HUES48 (cell line): ENCODE data around the gene NKD2.

ENCODE experiments used
- H3K27ac ChIP-seq: one replicate; pipeline ENCODE4 v1.7.0; 2013; ENCODE audit warnings: low read depth, low read length, inconsistent platforms
- H3K27me3 ChIP-seq: 2 replicates; pipeline ENCODE4 v1.6.1; 2013; ENCODE audit warnings: mild to moderate bottlenecking, low read length; ENCODE audit not compliant: control insufficient read depth, insufficient read depth
- H3K36me3 ChIP-seq: 2 replicates; pipeline ENCODE4 v1.6.1; 2013; ENCODE audit warnings: low read length; ENCODE audit not compliant: control insufficient read depth, insufficient read depth
- H3K4me1 ChIP-seq: 2 replicates; pipeline ENCODE4 v1.6.1; 2013; ENCODE audit warnings: mild to moderate bottlenecking, low read length; ENCODE audit not compliant: control insufficient read depth, insufficient read depth
- H3K4me3 ChIP-seq: 2 replicates; pipeline ENCODE4 v1.5.1; 2013; ENCODE audit warnings: mild to moderate bottlenecking, low read depth, low read length
- H3K9ac ChIP-seq: 2 replicates; pipeline ENCODE4 v1.6.1; 2013; ENCODE audit warnings: mild to moderate bottlenecking, low read depth, low read length, moderate library complexity
- H3K9me3 ChIP-seq: 2 replicates; pipeline ENCODE4 v1.6.1; 2013; ENCODE audit warnings: low read length; ENCODE audit not compliant: control insufficient read depth, insufficient read depth

NKD2 gene

DNA sequence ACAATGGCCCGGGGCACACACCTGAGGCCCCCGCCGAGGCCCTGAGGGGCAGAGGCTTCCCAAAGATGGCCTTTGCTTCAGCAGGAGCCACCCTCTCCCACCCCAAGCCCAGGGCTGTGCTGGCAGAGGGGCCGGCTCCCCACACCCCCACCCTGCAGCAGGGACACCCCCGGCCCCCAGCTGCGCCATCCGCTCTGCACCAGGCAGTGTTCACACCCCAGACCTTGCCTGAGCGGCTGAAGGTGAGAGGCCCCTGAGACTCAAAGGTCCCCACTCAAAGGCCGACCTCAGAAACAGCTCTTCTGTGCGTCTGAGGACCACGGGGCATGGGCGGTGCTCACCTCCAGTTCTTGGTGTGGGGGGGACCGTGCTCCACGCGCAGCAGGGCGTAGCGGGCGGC is 65.6 kb downstream of the NKD2 start:
- Histone ChIP-seq H3K27ac (no peak overlapping the region), H3K36me3 (peaks cover 49% of the 10 kb centered on the region), H3K27me3 (no peaks in the 10 kb centered on the region), H3K9ac (no peak overlapping the region), H3K4me3 (no peak overlapping the region), H3K4me1 (no peaks in the 10 kb centered on the region), H3K9me3 (no peaks in the 10 kb centered on the region)

DNA sequence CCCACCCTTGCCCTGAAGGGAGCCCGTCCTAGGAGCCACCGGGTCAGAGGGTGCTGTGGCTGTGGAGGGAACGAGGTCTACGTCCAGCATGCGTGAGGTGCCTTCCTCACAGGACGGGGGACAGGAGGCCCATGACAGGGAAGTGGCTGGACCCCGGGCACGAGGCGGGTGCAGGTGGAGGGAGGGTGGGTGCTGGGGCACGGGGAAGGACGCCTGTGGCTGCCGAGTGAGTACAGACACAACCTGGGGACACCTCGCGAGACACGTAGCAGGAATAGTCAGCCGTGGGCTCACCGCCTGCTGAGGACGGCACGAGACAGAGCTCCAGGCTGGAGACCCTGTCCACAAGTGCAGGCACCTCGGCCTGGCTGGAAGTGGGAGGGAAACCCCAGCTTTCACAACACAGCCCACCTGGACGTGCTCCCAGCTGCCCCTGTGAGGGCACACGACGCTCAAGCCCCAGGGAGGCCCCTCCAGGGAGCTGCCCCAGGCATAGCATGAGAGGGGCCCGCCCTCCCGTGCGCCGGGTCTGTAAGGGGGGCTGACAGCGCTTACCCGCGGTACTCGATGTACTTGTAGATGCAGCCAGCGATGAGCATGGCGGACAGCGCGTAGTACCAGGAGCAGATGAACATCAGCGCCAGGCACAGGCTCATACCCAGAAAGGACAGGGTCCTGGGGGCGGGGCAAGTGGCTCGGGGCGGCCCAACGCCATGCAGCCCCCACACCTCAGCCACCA is 66.4 kb downstream of the NKD2 start:
- H3K36me3 ChIP-seq, result peaks cover 52% of the 10 kb centered on the region

DNA sequence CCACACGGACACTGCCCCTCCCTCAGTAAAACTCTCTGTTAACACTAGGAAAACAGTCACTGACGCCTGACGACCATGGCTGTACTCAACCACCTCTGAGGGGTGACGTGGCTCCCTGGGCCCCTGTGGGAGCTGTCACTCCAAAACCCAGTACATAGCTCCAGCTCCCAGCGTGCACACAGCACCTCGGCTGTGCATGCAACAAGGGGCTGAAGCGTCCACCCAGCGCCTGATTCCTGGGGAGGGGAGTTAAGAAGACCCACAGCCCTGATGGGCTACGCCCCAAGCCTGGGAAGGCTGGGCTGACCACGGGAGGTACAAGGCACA is 66.9 kb downstream of the NKD2 start:
- H3K36me3 ChIP-seq, result peaks cover 52% of the 10 kb centered on the region
- no peak overlapping the region for H3K9ac ChIP-seq
- no peaks in the 10 kb centered on the region for H3K9me3 ChIP-seq
- H3K27ac ChIP-seq, result no peak overlapping the region
- H3K27me3 ChIP-seq, result no peaks in the 10 kb centered on the region
- no peaks in the 10 kb centered on the region for H3K4me1 ChIP-seq
- H3K4me3 ChIP-seq, result no peak overlapping the region

More for the DNA sequence above, 66.4 kb downstream of the NKD2 start:
- Histone ChIP-seq H3K27me3 (no peaks in the 10 kb centered on the region), H3K4me3 (no peak overlapping the region), H3K27ac (no peak overlapping the region), H3K4me1 (no peaks in the 10 kb centered on the region), H3K9ac (no peak overlapping the region), H3K9me3 (no peaks in the 10 kb centered on the region)

DNA sequence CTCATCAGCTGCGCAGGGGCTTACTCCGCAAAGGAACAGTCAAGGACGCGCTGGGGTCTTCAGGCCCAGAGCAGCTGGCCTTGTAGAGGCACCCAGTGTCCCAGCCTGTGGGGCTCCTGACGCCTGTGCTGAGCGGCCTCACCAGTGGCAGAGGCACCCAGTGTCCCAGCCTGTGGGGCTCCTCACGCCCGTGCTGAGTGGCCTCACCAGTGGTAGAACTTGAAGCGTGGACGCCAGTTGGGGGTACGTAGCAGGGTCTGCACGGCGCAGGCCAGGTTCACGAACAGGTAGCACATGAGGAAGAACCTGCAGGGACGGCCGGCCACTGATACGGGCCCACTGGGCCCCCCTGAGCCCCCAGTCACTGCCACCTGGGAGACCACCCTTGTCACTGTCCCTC is 67.3 kb downstream of the NKD2 start:
- H3K9ac ChIP-seq, result no peak overlapping the region
- H3K27ac ChIP-seq, result no peak overlapping the region
- H3K36me3 ChIP-seq, result peaks cover 55% of the 10 kb centered on the region

DNA sequence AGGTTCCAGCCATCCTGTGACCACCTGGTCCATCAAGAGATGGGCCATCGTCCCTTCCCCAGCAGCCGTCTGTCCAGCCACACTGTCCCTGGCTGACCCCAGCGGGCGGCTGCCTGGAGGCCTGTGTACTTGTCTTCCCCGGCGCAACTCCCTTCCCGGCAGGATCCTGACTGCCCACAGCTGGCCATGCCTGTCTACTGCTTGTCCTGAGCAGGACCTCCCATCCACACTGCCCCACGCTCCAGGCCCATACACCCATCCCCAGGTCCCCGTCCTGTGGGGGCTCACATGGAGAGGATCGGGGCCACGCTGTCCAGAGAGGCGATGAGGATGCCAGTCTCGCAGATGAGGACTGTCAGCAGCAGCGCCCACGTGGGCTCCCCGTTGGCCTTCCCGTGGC is 67.8 kb downstream of the NKD2 start:
- H3K4me1 ChIP-seq, result no peaks in the 10 kb centered on the region
- no peaks in the 10 kb centered on the region for H3K9me3 ChIP-seq
- no peak overlapping the region for H3K27ac ChIP-seq
- H3K4me3 ChIP-seq, result no peak overlapping the region
- H3K9ac ChIP-seq, result no peak overlapping the region
- no peaks in the 10 kb centered on the region for H3K27me3 ChIP-seq
- H3K36me3 ChIP-seq, result peaks cover 59% of the 10 kb centered on the region

More for the DNA sequence above, 67.3 kb downstream of the NKD2 start:
- no peaks in the 10 kb centered on the region for H3K9me3 ChIP-seq
- no peaks in the 10 kb centered on the region for H3K27me3 ChIP-seq
- H3K4me1 ChIP-seq, result no peaks in the 10 kb centered on the region
- H3K4me3 ChIP-seq, result no peak overlapping the region

DNA sequence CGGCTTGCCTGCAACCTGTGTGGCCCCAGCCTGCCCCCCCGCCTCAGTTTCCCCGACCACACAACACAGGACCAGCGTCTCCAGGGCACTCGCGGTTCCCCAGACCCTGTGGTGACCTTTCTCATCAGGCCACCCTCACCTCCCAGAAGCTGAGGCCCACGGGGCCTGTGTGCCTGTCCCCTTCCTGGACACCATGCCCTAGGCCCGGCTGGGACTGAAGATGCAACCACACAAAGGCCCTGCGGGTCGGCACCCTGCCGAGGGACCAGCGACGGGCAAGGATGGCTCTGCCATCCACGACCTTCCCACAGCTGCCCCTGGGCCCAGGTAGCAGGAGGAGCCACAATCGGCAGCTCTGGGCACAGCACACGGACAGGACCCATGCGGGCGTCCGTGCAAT is 68.4 kb downstream of the NKD2 start:
- Histone ChIP-seq H3K36me3 (peaks cover 64% of the 10 kb centered on the region), H3K27me3 (no peaks in the 10 kb centered on the region), H3K4me1 (no peaks in the 10 kb centered on the region), H3K9me3 (no peaks in the 10 kb centered on the region), H3K4me3 (no peak overlapping the region), H3K27ac (no peak overlapping the region), H3K9ac (no peak overlapping the region)

DNA sequence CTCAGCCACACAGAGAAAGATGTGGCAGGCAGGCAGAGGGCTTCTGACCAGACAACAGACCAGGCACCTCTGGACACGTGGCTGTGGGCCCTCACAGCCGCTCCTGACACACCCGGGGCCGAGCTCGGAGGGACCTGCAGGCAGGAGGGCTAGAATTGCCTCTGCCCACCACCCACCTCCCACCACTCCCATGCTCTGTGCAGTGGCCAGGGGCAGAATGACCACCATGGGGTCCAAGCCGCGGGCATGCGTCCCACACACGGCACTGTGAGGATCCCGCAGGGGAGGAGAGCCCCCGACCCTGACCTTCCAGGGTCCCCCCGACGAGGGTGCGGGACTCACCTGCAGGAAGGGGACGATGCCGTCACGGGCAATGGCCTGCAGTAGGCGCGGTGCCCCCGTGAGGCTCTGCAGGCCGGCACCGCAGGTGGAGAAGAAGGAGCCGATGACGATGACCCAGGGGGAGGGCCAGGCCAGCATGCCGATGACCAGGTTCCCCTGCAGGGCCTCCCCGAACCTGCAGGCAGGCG is 69.0 kb downstream of the NKD2 start:
- Histone ChIP-seq H3K4me3 (no peak overlapping the region), H3K4me1 (no peaks in the 10 kb centered on the region), H3K9ac (no peak overlapping the region), H3K27ac (no peak overlapping the region), H3K27me3 (no peaks in the 10 kb centered on the region), H3K9me3 (no peaks in the 10 kb centered on the region), H3K36me3 (peaks cover 64% of the 10 kb centered on the region)

DNA sequence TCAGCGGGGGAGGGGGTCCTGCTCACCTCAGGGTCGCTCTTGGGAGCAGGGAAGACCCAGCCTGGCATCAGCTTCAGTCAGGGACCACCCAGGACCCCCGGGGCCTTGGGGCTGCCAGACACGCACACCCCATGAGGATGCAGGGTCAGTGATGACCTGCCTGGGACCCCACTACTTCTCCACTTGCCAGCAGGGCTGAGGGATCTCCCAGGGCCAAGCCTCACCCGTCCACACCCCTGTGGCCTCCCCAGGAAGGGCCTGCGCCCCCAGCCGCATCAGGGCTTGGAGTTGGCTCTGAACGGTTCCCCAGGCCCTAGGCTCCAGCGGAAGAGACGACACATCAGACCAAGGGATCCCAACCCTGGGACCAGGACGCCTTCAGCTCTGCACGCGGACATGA is 69.6 kb downstream of the NKD2 start:
- Histone ChIP-seq H3K9me3 (no peaks in the 10 kb centered on the region), H3K9ac (no peak overlapping the region), H3K36me3 (peaks cover 65% of the 10 kb centered on the region), H3K27me3 (no peaks in the 10 kb centered on the region), H3K4me3 (no peak overlapping the region), H3K27ac (no peak overlapping the region), H3K4me1 (no peaks in the 10 kb centered on the region)

DNA sequence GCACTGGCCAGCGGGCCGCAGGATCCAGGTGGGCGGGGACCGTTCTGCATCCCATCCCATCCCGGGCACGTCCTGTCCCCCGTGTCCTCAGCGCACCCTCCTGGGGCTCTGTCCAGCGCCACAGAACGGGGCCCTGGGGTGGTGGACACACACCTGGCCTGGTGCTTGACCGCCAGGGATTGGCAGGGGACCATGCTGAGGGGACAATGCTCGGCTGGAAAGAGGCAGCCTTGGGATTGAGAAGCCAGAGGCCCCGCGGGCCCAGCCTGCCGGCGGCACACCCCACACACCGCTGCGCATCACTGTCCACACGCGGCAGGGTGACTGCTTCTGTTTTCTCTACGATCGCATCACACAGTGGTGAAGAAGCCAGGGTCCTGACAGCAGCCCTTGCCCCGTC is 70.2 kb downstream of the NKD2 start:
- Histone ChIP-seq H3K4me1 (no peaks in the 10 kb centered on the region), H3K36me3 (peaks cover 66% of the 10 kb centered on the region), H3K9ac (no peak overlapping the region), H3K27ac (no peak overlapping the region), H3K4me3 (no peak overlapping the region), H3K27me3 (no peaks in the 10 kb centered on the region), H3K9me3 (no peaks in the 10 kb centered on the region)

DNA sequence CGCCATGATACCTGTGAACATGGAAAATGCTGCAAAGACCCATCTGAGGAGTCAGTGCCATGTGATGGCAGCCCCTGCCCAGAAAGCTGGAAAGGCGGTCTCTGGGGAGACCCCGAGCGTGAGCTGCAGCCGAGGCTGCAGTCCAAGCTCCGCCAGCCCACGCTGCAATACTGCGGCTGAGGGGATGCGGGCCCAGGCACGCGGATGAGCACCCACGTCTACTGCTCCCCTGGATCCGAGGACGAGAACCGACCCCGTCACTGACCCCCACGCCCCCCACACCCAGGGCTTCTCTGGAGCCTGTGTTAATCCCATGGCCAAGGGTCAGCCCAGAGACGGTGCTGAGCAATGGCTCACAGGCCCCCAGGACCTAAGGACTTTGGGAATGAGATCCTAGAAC is 70.9 kb downstream of the NKD2 start:
- Histone ChIP-seq H3K4me1 (no peaks in the 10 kb centered on the region), H3K27ac (no peak overlapping the region), H3K36me3 (peaks cover 69% of the 10 kb centered on the region), H3K9me3 (no peaks in the 10 kb centered on the region), H3K4me3 (no peak overlapping the region), H3K27me3 (no peaks in the 10 kb centered on the region), H3K9ac (no peak overlapping the region)

DNA sequence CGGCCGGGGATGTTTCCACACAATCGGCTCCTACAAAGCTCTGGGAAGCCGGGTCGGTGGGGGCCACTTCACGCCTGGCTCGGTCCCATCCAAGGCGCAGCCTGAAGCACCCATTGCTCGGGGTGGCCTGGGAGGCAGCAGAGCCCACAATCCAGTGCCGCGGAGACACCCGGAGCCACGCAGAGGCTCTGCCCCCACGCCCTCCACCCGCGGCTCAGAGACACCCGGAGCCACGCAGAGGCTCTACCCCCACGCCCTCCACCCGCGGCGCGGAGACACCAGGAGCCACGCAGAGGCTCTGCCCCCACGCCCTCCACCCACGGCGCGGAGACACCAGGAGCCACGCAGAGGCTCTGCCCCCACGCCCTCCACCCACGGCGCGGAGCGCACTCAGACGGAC is 71.4 kb downstream of the NKD2 start:
- Histone ChIP-seq H3K27ac (no peak overlapping the region), H3K27me3 (no peaks in the 10 kb centered on the region), H3K9me3 (no peaks in the 10 kb centered on the region), H3K4me3 (no peak overlapping the region), H3K4me1 (no peaks in the 10 kb centered on the region), H3K9ac (no peak overlapping the region), H3K36me3 (peaks cover 66% of the 10 kb centered on the region)
